ENCODE data around the gene GPC6. TPM values are rescaled to one million over a fixed set of nuclear protein-coding genes. Genes with fewer than 3 reads are reported as not detected.

GPC6 gene
- total RNA-seq, 1 experiment from 2014 or later = 0.22 TPM

DNA sequence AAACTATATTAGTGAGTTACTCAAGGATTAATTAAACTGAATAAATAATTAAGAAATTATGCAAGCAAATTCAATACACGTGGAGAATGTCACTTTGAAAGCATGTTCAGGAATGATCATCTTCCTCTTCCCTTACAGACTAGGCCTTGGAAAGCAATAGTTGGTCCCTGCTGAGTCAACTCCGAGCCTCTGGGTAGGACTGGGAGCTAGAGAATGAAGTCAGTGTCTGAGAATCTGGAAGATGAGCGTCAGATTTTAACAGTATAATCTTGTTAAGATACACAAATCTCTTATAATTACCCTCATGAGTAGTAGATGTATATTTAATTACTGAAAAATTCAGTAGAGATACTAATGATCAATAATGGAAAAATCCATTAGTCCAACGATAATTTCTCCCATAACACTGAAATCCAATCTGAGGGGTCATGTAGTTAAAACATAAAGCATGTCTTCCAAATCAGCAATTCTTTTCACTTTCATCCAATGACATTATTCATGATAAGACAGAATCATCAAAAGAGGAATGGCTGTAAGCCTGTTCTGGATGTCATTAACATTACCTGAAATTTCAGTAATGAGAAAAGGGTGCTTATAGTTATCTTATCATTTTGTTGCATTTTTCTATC is 829.9 kb downstream of the GPC6 start:
- no peak overlapping the region for H3K4me3 ChIP-seq (replicated peaks in 1 of 2; ENCODE audit: low read depth in 1 of 2, low read length in 2 of 2)
- no peaks in the 10 kb centered on the region for H3K36me3 ChIP-seq (ENCODE audit: control insufficient read depth in 1 of 2, insufficient read depth in 2 of 2, low read length in 2 of 2)
- peaks cover 0 to 32% of the 10 kb centered on the region in 2 experiments; a peak in 2 of 4 replicates for H3K9me3 ChIP-seq (ENCODE audit: control insufficient read depth in 1 of 2, insufficient read depth in 1 of 2, low read depth in 1 of 2, low read length in 2 of 2)
- no peak overlapping the region for H2AFZ ChIP-seq (ENCODE audit: low read depth, low read length, poor library complexity, severe bottlenecking)
- no peak overlapping the region for H3K9ac ChIP-seq (ENCODE audit: low read length)
- no peaks in the 10 kb centered on the region for H3K79me2 ChIP-seq (ENCODE audit: insufficient read depth, low read length)
- BruUV-seq (replicated peaks) = no TSS peak
- intact Hi-C loops (cut with micrococcal nuclease) = no loop called here
- no peaks in the 10 kb centered on the region for H3K9me2 ChIP-seq (ENCODE audit: insufficient read depth)
- TF ChIP-seq EZH2 (IDR thresholded peaks at IDR 0.05) (no peak), SRF (IDR thresholded peaks at IDR 0.05; ENCODE audit: low read depth) (no peak), CBX3 (IDR thresholded peaks at IDR 0.05; ENCODE audit: low read depth) (no peak)
- TF ChIP-seq, protein P1, sequence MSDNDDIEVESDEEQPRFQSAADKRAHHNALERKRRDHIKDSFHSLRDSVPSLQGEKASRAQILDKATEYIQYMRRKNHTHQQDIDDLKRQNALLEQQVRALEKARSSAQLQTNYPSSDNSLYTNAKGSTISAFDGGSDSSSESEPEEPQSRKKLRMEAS (IDR thresholded peaks at IDR 0.05) = no peak
- no peak overlapping the region for H3K27ac ChIP-seq (ENCODE audit: low read depth, low read length)
- CTCF ChIA-PET = no interaction called here
- H4K20me1 ChIP-seq (ENCODE audit: insufficient read depth) = no peaks in the 10 kb centered on the region
- H3K4me2 ChIP-seq (ENCODE audit: low read length) = no peak overlapping the region
- POLR2A ChIA-PET = no interaction called here
- no peaks in the 10 kb centered on the region for H3K4me1 ChIP-seq (ENCODE audit: control insufficient read depth in 1 of 2, insufficient read depth in 2 of 2, low read length in 2 of 2)
- ATAC-seq = no peak
- DNase-seq (ENCODE audit: low read depth, low spot score) = no peak
- H3K27me3 ChIP-seq (ENCODE audit: insufficient read depth, low read length) = no peaks in the 10 kb centered on the region
- RAD21 ChIA-PET (ENCODE audit: low non-redundant PET in 1 of 2, low total read pairs in 2 of 2, uncharacterized antibody in 2 of 2, unreplicated experiment in 2 of 2) = no interaction called here

DNA sequence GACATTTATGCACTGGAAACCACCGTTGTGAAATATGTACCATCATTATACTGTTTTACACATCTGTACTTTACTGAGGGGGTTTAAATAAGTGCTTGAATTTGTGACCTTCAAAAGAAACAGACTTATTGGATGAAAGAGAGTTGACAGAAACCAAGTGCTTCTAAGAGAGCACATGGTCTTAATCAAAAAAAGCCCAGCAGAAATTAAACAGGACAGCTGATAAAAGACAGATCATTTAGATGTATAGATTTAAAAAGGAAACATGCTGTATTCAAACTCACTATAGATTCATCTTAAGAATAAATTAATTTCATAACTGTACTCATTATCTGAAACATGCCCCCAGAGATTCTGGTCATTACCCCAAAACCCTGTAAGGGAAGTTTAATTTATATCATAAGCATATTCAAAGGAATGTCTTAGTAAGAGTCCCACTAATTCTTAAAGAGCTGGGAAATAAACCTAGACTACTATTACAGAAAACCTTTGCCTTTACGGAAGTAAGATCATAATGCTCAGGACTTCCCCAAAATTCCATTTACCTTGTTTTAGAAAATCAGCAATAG is 831.1 kb downstream of the GPC6 start:
- ChIA-PET CTCF (no interaction called here), RAD21 (ENCODE audit: low non-redundant PET in 1 of 2, low total read pairs in 2 of 2, uncharacterized antibody in 2 of 2, unreplicated experiment in 2 of 2) (no interaction called here), POLR2A (no interaction called here)
- Histone ChIP-seq H3K9me3 (ENCODE audit: control insufficient read depth in 1 of 2, insufficient read depth in 1 of 2, low read depth in 1 of 2, low read length in 2 of 2) (peaks cover 0 to 26% of the 10 kb centered on the region in 2 experiments; a peak in 2 of 4 replicates), H2AFZ (ENCODE audit: low read depth, low read length, poor library complexity, severe bottlenecking) (no peak overlapping the region), H3K27ac (ENCODE audit: low read depth, low read length) (no peak overlapping the region), H4K20me1 (ENCODE audit: insufficient read depth) (no peaks in the 10 kb centered on the region), H3K4me3 (replicated peaks in 1 of 2; ENCODE audit: low read depth in 1 of 2, low read length in 2 of 2) (no peak overlapping the region), H3K9me2 (ENCODE audit: insufficient read depth) (no peaks in the 10 kb centered on the region), H3K27me3 (ENCODE audit: insufficient read depth, low read length) (no peaks in the 10 kb centered on the region), H3K4me2 (ENCODE audit: low read length) (no peak overlapping the region), H3K79me2 (ENCODE audit: insufficient read depth, low read length) (no peaks in the 10 kb centered on the region), H3K4me1 (ENCODE audit: control insufficient read depth in 1 of 2, insufficient read depth in 2 of 2, low read length in 2 of 2) (no peaks in the 10 kb centered on the region), H3K36me3 (ENCODE audit: control insufficient read depth in 1 of 2, insufficient read depth in 2 of 2, low read length in 2 of 2) (no peaks in the 10 kb centered on the region), H3K9ac (ENCODE audit: low read length) (no peak overlapping the region)
- no peak for DNase-seq (ENCODE audit: low read depth, low spot score)
- BruUV-seq (replicated peaks) = no TSS peak
- no peak for TF ChIP-seq ZFX (IDR thresholded peaks at IDR 0.05)
- no peak for TF ChIP-seq YY1 (IDR thresholded peaks at IDR 0.05; ENCODE audit: extremely low read depth, insufficient replicate concordance, low read depth, low read length)
- TF ChIP-seq EZH2 (IDR thresholded peaks at IDR 0.05) = no peak
- TF ChIP-seq JUND (IDR thresholded peaks at IDR 0.05) = no peak
- no peak for TF ChIP-seq ELF1 (IDR thresholded peaks at IDR 0.05; ENCODE audit: borderline replicate concordance, low read depth)
- TF ChIP-seq, protein P2, sequence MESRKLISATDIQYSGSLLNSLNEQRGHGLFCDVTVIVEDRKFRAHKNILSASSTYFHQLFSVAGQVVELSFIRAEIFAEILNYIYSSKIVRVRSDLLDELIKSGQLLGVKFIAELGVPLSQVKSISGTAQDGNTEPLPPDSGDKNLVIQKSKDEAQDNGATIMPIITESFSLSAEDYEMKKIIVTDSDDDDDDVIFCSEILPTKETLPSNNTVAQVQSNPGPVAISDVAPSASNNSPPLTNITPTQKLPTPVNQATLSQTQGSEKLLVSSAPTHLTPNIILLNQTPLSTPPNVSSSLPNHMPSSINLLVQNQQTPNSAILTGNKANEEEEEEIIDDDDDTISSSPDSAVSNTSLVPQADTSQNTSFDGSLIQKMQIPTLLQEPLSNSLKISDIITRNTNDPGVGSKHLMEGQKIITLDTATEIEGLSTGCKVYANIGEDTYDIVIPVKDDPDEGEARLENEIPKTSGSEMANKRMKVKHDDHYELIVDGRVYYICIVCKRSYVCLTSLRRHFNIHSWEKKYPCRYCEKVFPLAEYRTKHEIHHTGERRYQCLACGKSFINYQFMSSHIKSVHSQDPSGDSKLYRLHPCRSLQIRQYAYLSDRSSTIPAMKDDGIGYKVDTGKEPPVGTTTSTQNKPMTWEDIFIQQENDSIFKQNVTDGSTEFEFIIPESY (IDR thresholded peaks at IDR 0.05; ENCODE audit: extremely low read depth, insufficient replicate concordance, low read length) = no peak
- no peak for TF ChIP-seq SRF (IDR thresholded peaks at IDR 0.05; ENCODE audit: low read depth)
- no peak for TF ChIP-seq CEBPB (IDR thresholded peaks at IDR 0.05; ENCODE audit: low read depth)
- no peak for TF ChIP-seq SP1 (IDR thresholded peaks at IDR 0.05; ENCODE audit: low read depth)
- TF ChIP-seq CBX3 (IDR thresholded peaks at IDR 0.05; ENCODE audit: low read depth) = no peak
- ATAC-seq = no peak
- intact Hi-C loops (cut with micrococcal nuclease) = no loop called here
